Stimulated activated CD8-positive, alpha-beta memory T cell treated with anti-CD3 and anti-CD28 coated beads, Interleukin-2, amount 100 ng/mL, for 48 hours (primary cell): ENCODE data around the gene MKNK2.
"Not testable (repeated sequence)": the region's sequence is repeated elsewhere in the genome, so short reads cannot be mapped to it uniquely, and the experiment has no call there.

Experiments used
- DNase-seq, 2 donors: peaks; one replicate each; pipeline ENCODE4 v3.0.0-alpha.2; 2020; ENCODE audit warnings: low read depth in 2 of 2

MKNK2 gene

DNA sequence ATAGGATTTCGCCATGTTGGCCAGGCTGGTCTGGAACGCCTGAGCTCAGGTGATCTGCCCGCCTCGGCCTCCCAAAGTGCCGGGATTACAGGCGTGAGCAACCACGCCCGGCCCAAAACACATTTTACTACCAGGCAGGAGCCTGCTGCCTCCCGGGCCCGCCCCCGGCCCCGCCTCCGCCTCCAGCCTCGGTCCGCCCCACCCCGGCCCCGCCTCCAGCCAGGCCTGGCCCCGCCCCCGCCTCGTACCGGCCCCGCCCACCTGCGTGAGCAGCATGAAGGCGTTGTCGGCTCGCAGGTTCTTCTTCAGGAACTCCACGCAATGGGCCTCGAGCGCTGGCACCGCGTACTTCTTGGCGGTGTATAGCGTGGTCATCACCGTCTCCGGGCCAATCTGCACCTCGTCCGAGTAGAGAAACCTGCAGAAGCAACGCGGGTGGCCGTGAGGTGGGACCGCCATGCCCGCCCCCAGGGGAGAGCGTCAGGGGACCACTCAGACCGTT is 58.2 kb downstream of the MKNK2 start:
- DNase-seq, result peak in 1 of 2 donors; percentile 31

DNA sequence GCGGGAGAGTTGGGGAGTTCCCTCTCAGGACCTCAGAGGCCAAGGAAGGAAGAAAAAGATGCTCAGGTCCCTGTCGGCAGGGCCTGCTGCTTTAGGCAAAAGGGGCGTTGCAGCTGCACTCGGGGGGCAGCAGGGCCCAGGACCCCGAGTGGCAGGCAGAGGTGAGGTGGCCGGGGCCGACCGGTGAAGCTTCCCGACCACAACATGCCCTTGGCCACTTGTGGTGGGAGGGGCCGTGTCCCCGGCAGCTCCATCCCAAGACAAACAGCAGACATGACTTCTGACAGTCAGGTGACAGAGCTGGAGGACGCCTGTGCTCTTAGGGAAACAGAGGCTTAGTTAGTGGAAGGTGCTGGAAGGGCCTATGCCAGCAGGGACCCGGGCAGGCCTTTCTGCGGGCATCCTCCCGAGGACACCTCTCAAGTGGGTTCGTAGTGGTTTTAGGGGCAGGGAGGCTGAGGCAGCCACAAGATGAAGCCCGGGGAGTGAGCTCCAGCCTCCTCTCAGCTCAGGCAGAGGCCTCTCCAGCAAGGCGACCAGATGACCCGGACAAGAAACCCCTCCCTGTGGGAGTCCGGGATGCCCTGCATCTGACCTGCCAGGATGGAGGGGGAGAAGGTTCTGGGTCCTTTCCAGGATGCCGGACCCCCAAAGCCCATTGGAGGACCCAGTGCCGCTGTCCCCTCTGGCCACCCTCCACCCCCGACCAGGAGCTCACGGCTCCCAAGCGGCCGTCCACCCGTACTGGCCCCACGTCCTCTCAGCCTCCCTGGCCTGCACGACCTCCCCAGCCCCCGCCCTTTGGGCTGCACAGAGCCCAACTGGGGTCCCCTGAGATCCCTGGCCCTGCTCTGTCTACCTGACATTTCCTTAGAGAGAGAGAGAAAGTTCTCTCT is 59.8 kb downstream of the MKNK2 start:
- no peak for DNase-seq

DNA sequence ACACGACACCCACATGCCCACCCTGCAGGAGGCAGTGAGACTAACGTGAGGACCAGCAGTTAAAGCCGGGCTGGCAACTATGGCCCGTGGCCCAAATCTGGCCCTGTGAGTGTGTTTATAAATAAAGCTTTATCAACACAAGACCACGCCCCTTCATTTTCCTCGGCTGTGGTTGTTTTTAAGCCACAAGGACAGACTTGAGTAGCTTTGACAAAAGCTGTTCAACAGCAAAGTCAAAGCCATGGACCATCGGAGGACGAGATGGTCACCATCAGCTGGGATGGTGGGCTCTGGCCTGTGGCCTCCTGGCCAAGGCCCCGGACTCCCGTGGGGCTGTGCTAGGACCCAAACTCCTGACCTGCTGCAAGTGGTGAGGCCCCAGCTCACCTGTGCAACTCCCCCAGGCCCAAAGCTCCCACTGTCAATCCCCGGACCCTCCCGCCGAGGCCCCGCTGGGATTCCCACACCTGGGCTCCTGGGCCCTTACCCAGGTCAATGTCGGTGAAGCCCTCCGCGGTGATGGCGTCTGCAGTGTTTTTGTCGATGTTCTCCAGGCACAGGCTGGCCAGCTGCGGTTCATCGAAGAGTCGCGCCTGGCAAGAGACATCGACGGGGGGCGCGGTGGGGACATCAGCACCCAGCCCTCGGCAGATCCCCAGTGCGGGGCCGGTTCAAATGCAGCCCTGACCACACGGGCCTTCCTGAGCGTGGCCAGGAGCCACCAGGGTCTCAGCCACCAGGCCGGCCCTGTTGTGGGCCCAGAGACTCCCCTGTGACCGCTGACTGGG is 60.6 kb downstream of the MKNK2 start:
- no peak for DNase-seq

DNA sequence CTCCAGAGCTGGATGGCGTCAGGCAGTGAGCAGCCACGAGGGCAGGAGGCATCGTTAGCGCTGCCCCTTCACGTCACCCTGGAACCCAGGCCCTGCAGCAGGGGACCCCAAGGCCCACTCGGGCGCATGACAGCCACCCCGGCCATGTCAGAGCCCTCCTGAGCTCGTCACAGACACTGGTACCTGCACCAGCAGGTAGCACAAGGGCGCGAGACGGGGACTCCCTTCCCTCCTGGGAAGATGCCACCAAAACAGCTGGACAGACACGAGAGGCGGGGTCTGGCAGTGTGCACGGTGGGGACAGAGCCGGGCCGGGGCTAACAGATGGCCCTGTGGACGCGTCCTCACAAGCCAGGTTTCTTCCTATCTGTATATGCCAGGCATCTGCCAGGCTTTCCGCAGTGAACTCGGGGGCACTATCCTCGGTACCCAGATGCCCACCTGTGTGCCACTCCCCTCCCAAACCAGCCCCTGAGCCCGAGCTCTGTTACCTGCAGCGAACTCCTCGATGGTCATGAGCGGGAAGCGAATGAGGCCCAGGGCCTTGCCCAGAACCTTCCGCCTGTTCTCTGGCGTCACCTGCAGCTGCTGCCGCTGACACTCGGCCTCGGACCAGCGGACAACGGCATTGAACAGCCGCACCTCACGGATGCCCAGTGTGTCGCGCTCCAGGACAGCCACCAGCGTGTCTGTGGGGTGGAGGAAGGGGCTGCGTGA is 61.4 kb downstream of the MKNK2 start:
- no peak for DNase-seq

DNA sequence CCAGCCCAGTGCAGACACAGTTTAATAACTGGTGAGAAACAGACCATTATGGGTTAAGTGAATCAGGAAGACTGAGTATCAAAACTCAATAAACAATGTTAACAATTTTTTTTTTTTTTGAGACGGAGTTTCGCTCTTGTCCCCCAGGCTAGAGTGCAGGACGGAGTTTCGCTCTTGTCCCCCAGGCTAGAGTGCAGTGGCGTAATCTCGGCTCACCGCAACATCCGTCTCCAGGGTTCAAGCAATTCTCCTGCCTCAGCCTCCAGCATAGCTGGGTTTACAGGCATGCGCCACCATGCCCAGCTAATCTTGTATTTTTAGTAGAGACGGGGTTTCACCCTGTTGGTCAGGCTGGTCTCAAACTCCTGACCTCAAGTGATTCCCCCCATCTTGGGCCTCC is 62.6 kb downstream of the MKNK2 start:
- not testable (repeated sequence) for DNase-seq
